Measurements from ENCODE around the gene ADAMTS6.

The ADAMTS6 gene

GRCh38 chr5:65108786-65109743, 372.7 kb downstream of the ADAMTS6 start:
- FAIRE-seq, result no peak
- no peak for DNase-seq (ENCODE audit: low spot score)

DNA sequence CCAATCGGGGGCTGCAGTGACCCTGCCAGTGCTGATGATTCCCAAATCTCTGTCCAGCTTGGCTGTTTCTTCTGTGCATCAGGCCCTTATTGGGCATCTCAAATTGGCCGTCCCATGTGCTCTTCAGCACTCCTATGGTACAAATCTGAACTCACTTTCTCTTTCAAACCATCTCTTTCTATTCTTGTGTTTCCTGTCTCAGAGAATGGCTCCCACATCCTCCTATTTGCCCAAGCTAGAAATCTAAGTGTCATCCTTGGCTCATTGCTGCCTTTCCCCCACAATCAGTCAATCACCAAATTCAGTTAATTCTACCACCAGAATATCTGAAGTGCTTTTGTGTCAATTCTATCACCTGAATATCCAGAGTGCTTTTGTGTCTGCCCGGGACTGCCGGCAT, 376.4 kb downstream of the ADAMTS6 start:
- DNase-seq (ENCODE audit: low spot score), result no peak
- FAIRE-seq, result no peak

DNA sequence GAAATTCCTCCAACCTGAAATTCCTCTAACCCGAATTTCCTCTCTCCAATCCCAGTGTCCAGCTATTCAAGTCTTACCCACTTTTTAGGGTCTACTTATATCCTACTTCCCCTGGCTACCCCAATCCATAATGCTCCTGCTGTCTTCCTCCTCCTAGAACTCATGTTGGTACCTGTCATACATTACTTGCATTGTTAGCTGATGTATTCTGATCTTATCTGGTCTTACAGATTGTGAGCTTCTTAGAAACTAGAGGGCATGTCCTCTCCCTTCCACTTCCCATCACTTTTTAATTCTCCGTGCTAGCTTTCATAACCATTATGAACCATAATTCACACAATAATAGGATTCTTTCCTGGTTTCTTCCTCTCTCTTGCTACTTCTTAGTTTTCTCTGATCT, 376.9 kb downstream of the ADAMTS6 start:
- FAIRE-seq, result no peak
- no peak for DNase-seq (ENCODE audit: low spot score)

DNA sequence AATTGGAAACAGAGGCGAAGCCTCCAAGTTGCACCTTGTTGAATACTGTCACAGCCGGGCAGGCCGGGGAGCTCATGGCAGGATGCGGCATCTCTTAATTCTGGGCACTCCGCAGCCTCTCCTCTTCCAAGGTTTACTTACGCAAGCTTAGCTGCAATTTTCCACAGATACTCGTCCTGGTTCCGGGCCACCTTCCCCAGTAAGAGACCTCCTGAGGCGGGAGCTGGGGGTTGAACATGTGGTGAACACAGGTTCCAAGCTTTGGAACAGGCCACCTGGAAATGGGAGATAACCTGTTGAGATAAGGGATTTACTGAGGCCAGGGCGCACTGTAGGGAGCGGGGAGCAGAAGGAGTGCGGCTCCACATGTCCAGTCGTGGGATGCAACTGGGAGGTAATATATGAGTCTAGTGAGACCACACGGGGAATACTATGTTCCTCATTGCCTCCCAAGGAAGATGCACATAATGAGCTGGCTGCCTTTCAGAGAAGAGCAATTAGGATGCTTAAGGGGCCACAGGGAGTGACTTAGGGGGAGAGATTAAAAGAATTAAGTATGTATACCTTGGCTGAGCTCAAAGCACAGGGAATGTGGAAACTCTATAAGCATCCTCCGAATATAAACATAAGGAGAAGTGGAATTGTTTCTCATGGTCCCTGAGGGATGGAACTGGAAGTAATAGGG, 377.8 kb downstream of the ADAMTS6 start:
- DNase-seq (ENCODE audit: low spot score), result no peak
- no peak for FAIRE-seq

DNA sequence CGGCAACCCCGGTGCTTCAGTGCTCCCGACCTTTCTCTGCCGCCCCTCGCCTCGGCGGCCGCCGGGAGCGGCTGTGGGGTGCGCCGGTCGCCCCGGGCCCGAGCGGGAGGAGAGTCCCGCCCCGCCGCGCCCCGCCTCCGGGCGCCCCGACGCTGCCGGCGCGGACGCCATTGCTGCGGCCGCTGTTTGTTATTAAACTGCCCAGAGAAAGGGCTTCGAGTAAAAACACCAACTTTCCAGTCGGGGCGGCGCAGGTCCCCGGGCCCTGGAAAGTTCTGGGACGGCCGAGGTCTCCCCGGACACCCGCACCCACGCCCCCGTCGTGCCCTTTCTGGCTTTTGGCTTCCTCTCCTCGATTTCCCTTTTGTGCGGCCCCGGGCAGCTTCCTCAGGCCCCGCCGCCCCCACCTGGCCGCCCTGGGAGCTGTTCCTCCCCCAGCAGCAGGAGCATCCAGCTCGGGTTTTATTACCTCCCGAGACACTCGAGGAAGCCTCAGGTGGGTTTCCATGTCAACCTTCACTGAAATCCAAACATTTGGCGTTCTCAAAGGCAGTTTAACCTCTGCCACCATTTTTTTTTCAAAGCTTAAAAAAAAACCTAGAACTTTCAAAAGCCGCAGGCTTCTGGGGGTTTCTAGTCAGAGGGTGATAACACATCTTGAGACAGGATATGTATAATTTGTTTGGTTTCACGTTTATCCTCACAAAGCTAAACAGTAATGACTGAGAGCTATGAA, 378.6 kb downstream of the ADAMTS6 start:
- FAIRE-seq (no peak), DNase-seq (ENCODE audit: low spot score) (no peak)

DNA sequence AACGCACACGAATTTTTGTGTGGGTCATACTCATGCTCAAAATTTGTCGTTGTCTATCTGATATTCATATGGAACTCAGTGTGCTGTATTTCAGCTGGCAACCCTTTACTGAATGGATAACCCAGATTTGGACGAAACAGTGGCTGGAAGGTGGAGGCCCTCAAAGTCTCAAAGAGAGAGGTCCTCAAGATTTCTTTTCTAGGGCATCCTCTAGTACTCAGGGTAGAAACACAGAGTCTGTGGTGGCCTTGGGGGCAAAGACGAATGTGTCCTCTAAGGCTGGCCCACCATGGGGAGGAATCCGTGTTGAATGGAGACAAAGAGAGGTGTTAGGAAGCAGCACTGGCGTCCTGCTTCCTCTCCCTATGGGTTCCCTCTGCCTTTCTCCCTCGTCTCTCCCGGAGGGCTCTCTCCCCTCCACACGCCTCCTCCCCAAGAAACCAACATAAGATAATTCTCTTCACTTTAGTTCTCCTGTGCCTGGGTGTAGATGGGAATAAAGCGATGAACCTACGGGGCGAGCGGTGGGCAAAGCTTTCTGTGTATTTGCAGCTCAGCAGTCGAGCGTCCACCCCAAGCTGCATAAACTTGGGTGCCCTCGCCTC, 379.2 kb downstream of the ADAMTS6 start:
- no peak for FAIRE-seq
- no peak for DNase-seq (ENCODE audit: low spot score)

DNA sequence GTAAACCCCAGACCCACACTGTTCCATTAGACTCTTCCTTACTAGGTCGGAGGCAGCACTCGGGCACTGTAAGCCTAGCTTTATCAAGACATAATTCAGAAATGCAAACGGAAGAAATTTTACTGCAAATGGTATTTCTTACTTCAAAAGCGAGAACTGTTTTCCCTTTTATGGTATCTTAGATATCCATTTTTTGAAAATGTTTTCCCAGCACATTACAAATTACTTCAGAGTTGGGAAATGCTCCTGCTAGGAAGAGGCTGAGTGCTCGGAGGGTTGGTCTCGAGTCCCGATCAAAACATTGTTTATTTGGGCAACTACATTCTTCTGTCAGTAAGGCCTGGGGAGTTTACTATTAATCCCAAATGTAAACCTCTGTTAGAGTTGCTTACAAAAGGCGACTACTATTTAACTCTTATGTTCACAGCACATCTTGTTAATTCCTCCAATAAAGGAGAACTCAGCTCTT, 380.1 kb downstream of the ADAMTS6 start:
- DNase-seq (ENCODE audit: low spot score) (no peak), FAIRE-seq (no peak)

GRCh38 chr5:65100911-65101631, 380.6 kb downstream of the ADAMTS6 start:
- FAIRE-seq (no peak), DNase-seq (ENCODE audit: low spot score) (peak; percentile 79)

Data from urothelium cell line (cell line).